GM12874 (cell line): Measurements from ENCODE around the gene C8B.

ENCODE experiments used
- TF ChIP-seq, protein P1 (sequence below): IDR thresholded peaks from 2 replicates; pipeline ENCODE4 v1.5.1; 2011; ENCODE audit warnings: low read depth, mild to moderate bottlenecking, control low read depth, low read length, moderate library complexity; ENCODE audit not compliant: insufficient read depth

Gene C8B

DNA sequence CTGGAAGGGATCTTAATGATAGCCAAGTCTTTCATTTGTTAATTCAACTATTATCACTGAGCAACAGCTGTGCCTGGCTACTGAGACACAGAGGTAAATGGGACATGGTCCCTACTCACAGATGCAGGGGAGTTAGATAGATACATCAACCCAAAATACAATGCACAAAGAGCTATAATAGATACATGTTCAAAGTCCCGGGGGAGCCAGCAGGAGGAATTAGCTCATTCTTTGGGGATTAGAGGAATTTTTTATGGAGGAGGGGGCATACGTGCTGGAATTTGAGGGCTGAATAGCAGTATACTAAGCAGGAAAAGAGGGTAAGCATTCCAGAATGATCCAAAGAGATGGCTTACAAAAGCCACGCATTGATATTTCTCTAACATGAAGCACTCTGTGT lies 34.6 kb downstream of the C8B start:
- TF ChIP-seq, protein P1, sequence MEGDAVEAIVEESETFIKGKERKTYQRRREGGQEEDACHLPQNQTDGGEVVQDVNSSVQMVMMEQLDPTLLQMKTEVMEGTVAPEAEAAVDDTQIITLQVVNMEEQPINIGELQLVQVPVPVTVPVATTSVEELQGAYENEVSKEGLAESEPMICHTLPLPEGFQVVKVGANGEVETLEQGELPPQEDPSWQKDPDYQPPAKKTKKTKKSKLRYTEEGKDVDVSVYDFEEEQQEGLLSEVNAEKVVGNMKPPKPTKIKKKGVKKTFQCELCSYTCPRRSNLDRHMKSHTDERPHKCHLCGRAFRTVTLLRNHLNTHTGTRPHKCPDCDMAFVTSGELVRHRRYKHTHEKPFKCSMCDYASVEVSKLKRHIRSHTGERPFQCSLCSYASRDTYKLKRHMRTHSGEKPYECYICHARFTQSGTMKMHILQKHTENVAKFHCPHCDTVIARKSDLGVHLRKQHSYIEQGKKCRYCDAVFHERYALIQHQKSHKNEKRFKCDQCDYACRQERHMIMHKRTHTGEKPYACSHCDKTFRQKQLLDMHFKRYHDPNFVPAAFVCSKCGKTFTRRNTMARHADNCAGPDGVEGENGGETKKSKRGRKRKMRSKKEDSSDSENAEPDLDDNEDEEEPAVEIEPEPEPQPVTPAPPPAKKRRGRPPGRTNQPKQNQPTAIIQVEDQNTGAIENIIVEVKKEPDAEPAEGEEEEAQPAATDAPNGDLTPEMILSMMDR, result no peak

DNA sequence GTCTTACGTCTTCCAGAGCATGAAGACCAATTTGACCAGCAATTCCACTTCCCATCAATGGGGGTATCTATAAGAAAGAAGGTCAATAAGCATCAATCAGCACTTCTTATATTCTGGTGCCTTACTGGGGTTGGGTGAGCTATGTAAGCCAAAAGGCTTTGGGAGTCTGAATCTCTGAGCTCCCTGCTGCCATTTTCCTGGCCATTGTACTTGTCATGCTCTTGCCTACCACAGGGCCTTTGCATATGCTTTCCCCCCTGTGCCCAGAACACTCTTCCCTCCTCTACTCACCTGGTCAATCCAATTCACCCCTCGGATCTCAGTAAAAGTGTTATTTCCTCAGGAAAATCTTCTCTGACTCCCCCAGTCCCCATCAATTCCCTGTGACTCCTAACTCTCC lies 36.3 kb downstream of the C8B start:
- TF ChIP-seq, protein P1, result no peak

DNA sequence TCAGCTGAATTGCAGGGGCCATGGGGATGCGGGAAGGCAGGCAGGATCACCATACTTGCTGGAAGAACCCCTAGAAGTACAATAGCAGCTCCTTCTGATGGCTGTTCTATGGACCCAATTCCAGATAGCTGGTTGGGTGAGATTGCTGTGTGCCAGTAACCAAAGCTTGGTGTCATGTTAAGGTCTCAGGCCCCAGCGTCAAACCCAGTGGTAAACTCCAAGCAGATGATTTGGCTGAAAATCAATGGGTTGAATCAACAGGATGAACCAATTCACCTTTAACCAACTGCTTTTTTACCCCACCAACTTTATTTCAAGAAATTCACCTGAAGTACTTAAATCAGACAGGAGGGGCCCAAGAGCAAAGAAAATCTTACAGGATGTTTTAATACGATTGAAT lies 37.8 kb downstream of the C8B start:
- TF ChIP-seq, protein P1, result no peak

DNA sequence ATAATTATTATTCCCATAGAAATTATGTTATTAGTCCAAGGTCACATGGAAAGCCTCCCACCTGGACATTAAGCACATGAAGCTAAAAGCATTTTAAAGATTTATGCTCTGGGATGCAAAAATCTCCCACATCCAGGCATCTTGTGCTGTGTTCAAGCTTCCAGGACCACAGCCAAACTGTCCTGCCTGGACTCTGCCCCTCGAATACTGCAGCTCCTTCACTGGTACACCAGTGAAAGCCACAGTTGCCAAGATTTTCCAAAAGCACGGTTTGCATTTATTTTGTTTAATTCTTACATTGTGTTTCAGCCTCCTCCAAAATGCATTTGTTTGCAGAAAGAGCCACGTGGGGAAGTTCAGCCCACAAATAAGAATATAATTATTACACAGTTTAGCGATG lies 38.6 kb downstream of the C8B start:
- TF ChIP-seq, protein P1, result no peak

DNA sequence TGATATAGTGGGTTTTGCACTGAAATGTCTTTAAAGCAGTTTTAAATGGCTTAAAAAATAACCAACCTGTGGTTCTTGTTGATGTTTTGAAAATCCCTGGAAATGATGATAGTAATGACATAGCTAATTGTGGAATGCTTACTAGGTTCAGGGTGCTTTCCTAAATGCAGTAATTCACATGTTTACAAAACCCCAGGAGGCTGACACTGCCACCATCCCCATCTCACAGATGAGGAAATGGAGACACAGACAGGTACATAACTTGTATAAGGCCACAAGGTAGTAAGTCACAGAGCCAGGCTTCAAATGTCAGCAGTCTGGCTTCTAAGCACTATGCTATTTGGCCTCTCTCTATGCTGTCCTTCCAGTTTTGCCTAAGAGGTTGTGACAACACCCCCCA lies 40.6 kb downstream of the C8B start:
- TF ChIP-seq, protein P1, result no peak

DNA sequence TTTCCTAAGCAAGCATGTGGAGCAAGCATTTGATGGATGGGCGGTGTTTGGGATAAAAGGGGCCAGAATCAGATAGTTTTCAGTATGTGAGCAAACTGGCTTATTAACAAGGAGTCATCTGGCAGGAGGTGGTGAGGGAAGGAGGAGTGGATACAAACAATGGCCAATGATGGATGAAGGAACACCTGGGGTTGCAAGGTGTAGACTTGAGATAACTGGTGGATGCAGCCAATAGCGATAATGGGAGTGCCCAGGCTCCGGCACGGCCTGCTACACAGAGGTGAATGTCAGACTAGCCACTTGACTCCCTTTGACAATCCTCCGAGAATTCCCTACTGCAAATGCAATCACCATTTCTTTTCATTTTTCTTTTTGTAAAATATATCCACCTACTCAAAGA lies 41.7 kb downstream of the C8B start:
- TF ChIP-seq, protein P1, result no peak

DNA sequence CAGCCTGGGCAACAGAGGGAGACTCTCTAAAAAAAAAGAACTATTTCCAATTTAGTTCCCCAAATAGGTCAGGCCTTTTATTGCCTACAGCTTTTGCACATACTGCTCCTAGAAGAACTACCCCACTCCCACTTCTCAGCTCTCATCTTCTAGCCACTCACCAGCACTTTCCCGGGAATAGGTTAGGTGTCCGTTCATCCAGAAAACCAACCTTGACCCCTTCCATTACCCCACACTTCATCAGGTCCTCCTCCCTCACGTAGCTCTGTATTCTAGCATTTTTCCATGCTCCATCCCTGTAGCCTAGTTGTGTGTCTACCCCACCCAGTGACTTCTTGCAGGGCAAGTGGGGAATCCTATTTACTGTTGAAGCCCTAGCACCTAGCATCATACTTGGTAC lies 42.6 kb downstream of the C8B start:
- TF ChIP-seq, protein P1, result no peak

DNA sequence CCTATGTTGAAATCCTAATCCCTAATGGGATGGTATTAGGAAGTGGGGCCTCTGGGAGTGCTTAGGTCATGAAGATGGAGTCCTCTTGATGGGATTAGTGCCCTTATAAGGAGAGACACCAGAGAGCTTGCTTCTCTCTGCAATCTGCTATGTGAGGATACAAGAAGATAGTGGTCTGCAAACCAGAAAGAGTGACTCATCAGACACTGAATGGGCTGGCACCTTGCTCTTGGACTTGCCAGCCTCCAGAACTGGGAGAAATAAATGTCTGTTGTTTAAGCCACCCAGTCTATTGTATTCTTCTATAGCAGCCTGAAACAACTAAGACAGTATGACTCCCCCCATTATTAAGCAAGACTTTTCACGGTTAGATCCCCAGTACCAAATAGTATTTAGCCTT lies 43.3 kb downstream of the C8B start:
- TF ChIP-seq, protein P1, result no peak
